ENCODE data around the gene ERV3-1. TPM values are rescaled to one million over a fixed set of nuclear protein-coding genes. Genes with fewer than 3 reads are reported as not detected.

The ERV3-1 gene
- total RNA-seq, 1 experiment from 2014 or later: 22.5 TPM

DNA sequence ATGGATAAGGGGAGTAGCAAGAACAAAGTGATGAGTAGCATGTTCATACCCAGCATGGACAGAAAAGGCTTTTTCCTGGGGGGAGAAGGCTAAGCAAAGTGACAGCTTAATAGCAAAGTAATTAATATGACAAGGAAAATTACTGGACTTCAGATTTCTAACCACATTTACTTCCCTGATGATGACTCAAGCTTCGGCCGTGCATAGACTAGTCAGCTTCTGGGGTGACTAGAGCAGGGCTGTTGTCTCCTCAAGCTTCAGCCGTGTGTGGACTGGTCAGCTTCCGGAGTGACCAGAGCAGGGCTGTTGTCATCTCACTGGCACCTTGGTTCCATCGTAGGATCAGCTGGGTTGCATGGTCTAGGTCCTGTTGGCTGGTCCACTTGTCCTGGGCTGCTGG, 13.5 kb downstream of the ERV3-1 start:
- Histone ChIP-seq H3K27me3 (ENCODE audit: insufficient read depth, low read depth) (no peaks in the 10 kb centered on the region), H3K9me3 (ENCODE audit: insufficient read depth, low read depth) (peaks cover 44% of the 10 kb centered on the region), H3K36me3 (ENCODE audit: low read depth) (no peaks in the 10 kb centered on the region), H3K27ac (no peak overlapping the region), H3K4me2 (no peak overlapping the region), H3K4me1 (replicated peaks; ENCODE audit: insufficient read depth) (peaks cover 3% of the 10 kb centered on the region), H3F3A (ENCODE audit: insufficient read depth, low read depth) (peaks cover 4% of the 10 kb centered on the region; the same call in 1 of the 2 replicates), H2AFZ (no peak overlapping the region), H3K79me2 (ENCODE audit: low read depth) (no peaks in the 10 kb centered on the region), H3K9me2 (ENCODE audit: insufficient read depth) (no peaks in the 10 kb centered on the region), H3K4me3 (no peak overlapping the region), H4K20me1 (ENCODE audit: insufficient read depth) (no peaks in the 10 kb centered on the region)
- CTCF ChIA-PET: no interaction called here
- no TSS peak for BruUV-seq (replicated peaks)
- TF ChIP-seq CTCF (conservative IDR thresholded peaks at IDR 0.05) (no peak), EZH2 (IDR thresholded peaks at IDR 0.05; ENCODE audit: low read depth) (no peak)
- intact Hi-C loops (cut with micrococcal nuclease; ENCODE audit: unreplicated experiment): no loop called here
- no peak for DNase-seq
- POLR2A ChIA-PET (ENCODE audit: unreplicated experiment): no interaction called here

DNA sequence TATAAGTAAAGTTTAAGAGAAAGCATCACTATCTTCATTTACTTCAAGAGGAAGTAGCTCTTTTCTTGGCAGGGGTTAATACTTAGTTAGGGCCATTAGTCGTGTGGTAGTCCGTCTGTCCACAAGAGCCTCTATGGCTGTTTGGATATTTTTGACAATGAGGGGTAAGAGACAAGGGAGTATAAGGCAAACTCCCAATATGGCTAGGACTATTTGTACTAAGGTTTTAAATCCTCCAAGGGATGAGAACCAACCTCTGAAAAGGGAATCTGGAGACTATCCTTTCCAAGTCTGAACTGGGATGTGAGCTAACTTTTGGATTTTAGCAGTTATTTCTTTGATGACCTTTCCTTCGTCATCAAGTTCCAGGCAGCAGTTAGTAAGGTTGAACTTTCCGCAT, 15.6 kb downstream of the ERV3-1 start, which contains the start of gene ZNF117:
Gene ZNF117, minus strand, starts transcription at position 101 of the 400 bp plus-strand sequence.
- H4K20me1 ChIP-seq (ENCODE audit: insufficient read depth): no peaks in the 10 kb centered on the region
- no peak within 1 kb of the TSS for H3K4me2 ChIP-seq
- no peak within 1 kb of the TSS for H2AFZ ChIP-seq
- H3K27me3 ChIP-seq (ENCODE audit: insufficient read depth, low read depth): no peaks in the 10 kb centered on the region
- H3F3A ChIP-seq (ENCODE audit: insufficient read depth, low read depth): no peaks in the 10 kb centered on the region
- H3K27ac ChIP-seq: no peak within 1 kb of the TSS
- intact Hi-C loops (cut with micrococcal nuclease; ENCODE audit: unreplicated experiment): no loop called here
- H3K9me2 ChIP-seq (ENCODE audit: insufficient read depth): no peaks in the 10 kb centered on the region
- TF ChIP-seq EZH2 (IDR thresholded peaks at IDR 0.05; ENCODE audit: low read depth) (no peak), CTCF (conservative IDR thresholded peaks at IDR 0.05) (no peak)
- DNase-seq: no peak
- no peak within 1 kb of the TSS for H3K4me3 ChIP-seq
- ChIA-PET CTCF (no interaction called here), POLR2A (ENCODE audit: unreplicated experiment) (no interaction called here)
- H3K9me3 ChIP-seq (ENCODE audit: insufficient read depth, low read depth): peaks cover 40% of the 10 kb centered on the region
- no peaks in the 10 kb centered on the region for H3K4me1 ChIP-seq (replicated peaks; ENCODE audit: insufficient read depth)
- H3K79me2 ChIP-seq (ENCODE audit: low read depth): no peaks in the 10 kb centered on the region
- no TSS peak for BruUV-seq (replicated peaks)
- no peaks in the 10 kb centered on the region for H3K36me3 ChIP-seq (ENCODE audit: low read depth)

- Histone ChIP-seq H3K4me1 (replicated peaks; ENCODE audit: insufficient read depth) (no peaks in the 10 kb centered on the region), H4K20me1 (ENCODE audit: insufficient read depth) (no peaks in the 10 kb centered on the region), H3K36me3 (ENCODE audit: low read depth) (peaks cover 1% of the 10 kb centered on the region; the same call in 1 of the 2 replicates), H3F3A (ENCODE audit: insufficient read depth, low read depth) (no peaks in the 10 kb centered on the region), H3K4me2 (no peak overlapping the region), H3K27ac (no peak overlapping the region), H2AFZ (no peak overlapping the region), H3K9me2 (ENCODE audit: insufficient read depth) (no peaks in the 10 kb centered on the region), H3K9me3 (ENCODE audit: insufficient read depth, low read depth) (peaks cover 37% of the 10 kb centered on the region), H3K27me3 (ENCODE audit: insufficient read depth, low read depth) (no peaks in the 10 kb centered on the region), H3K79me2 (ENCODE audit: low read depth) (no peaks in the 10 kb centered on the region), H3K4me3 (no peak overlapping the region)
- BruUV-seq (replicated peaks): no TSS peak
- TF ChIP-seq CTCF (conservative IDR thresholded peaks at IDR 0.05): no peak
- TF ChIP-seq EZH2 (IDR thresholded peaks at IDR 0.05; ENCODE audit: low read depth): no peak
- CTCF ChIA-PET: no interaction called here
- POLR2A ChIA-PET (ENCODE audit: unreplicated experiment): no interaction called here
- intact Hi-C loops (cut with micrococcal nuclease; ENCODE audit: unreplicated experiment): no loop called here
- no peak for DNase-seq
These were observed 16.3 kb downstream of the ERV3-1 start for GRCh38 chr7:64990216-64990615.

Measured in PC-9 (cell line).